ENCODE data around the gene FAM120AOS. TPM values are rescaled to one million over a fixed set of nuclear protein-coding genes. Genes with fewer than 3 reads are reported as not detected.
A peak's percentile ranks its signal among the peaks of the same experiment; 100 is the strongest.

FAM120AOS gene
- total RNA-seq, 2 donors from 2014 or later, result 34.8 to 38.8 TPM

GRCh38 chr9:93463638-93464248, 10.4 kb upstream of the FAM120AOS start:
- H3K36me3 Mint-ChIP-seq (ENCODE audit: low read depth), result peaks cover 4% of the 10 kb centered on the region
- no peaks in the 10 kb centered on the region for H3K9me3 ChIP-seq (ENCODE audit: control insufficient read depth, low read length, poor library complexity, severe bottlenecking)
- H3K4me3 Mint-ChIP-seq, result peak overlapping the region; percentile 19
- no peaks in the 10 kb centered on the region for H3K27me3 Mint-ChIP-seq
- peaks cover 67% of the 10 kb centered on the region for H3K4me1 Mint-ChIP-seq
- DNase-seq (no peak), ATAC-seq (peak; percentile 27)
- H3K27ac Mint-ChIP-seq, result peak overlapping the region; percentile 87

GRCh38 chr9:93461821-93462220, 8.4 kb upstream of the FAM120AOS start:
- ATAC-seq (no peak), DNase-seq (no peak)
- H3K4me1 Mint-ChIP-seq, result peaks cover 69% of the 10 kb centered on the region
- H3K27me3 Mint-ChIP-seq, result no peaks in the 10 kb centered on the region
- H3K9me3 ChIP-seq (ENCODE audit: control insufficient read depth, low read length, poor library complexity, severe bottlenecking), result no peaks in the 10 kb centered on the region
- H3K36me3 Mint-ChIP-seq (ENCODE audit: low read depth), result peaks cover 7% of the 10 kb centered on the region
- H3K4me3 Mint-ChIP-seq, result no peak overlapping the region
- H3K27ac Mint-ChIP-seq, result no peak overlapping the region

DNA sequence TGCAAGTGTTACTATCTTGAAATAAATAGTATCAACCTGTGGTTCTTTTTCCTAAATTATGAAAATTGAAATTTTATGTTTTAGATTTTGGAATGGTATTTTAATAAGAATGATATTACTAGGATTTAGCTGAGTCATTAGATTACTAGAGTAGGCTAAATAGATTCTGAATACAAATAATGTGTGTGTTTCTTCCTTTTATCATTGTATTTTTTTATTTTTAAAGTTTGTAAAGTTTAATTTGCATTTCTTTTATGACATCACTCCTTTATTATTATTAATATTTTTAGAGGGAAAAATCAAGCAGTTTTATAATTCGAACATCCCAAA, 8.0 kb upstream of the FAM120AOS start:
- Mint-ChIP-seq H3K36me3 (ENCODE audit: low read depth) (peaks cover 7% of the 10 kb centered on the region), H3K4me3 (no peak overlapping the region), H3K27ac (peak overlapping the region; percentile 49), H3K27me3 (no peaks in the 10 kb centered on the region), H3K4me1 (peaks cover 69% of the 10 kb centered on the region)
- DNase-seq (no peak), ATAC-seq (no peak)
- no peaks in the 10 kb centered on the region for H3K9me3 ChIP-seq (ENCODE audit: control insufficient read depth, low read length, poor library complexity, severe bottlenecking)

- ATAC-seq, result no peak
- Mint-ChIP-seq H3K4me1 (peaks cover 68% of the 10 kb centered on the region), H3K4me3 (no peak overlapping the region), H3K36me3 (ENCODE audit: low read depth) (peaks cover 7% of the 10 kb centered on the region), H3K27ac (peak overlapping the region; percentile 49), H3K27me3 (no peaks in the 10 kb centered on the region)
- DNase-seq, result no peak
- H3K9me3 ChIP-seq (ENCODE audit: control insufficient read depth, low read length, poor library complexity, severe bottlenecking), result no peaks in the 10 kb centered on the region
These were observed 7.5 kb upstream of the FAM120AOS start for GRCh38 chr9:93460689-93461413.

DNA sequence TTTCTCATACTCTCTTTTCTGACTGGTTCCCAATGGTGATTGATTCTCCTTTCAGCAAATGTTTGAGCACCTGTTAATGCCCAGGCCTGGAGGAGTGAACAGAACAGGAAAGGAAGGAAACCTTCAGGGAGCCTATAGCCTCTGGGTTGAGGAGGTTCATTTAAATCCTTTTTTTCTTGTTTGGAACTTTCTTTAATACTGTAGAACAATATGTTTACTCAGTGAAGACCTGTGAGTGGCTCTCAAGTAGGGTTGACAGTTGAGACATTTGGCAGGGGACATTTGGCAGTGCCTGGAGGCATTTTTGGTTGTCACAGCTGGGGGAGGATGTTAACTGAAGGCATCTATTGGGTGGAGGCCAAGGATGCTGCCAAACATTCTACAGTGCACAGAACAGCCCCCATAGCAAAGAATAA, 6.1 kb upstream of the FAM120AOS start:
- no peaks in the 10 kb centered on the region for H3K9me3 ChIP-seq (ENCODE audit: control insufficient read depth, low read length, poor library complexity, severe bottlenecking)
- DNase-seq (no peak), ATAC-seq (no peak)
- Mint-ChIP-seq H3K27me3 (no peaks in the 10 kb centered on the region), H3K36me3 (ENCODE audit: low read depth) (peaks cover 7% of the 10 kb centered on the region), H3K4me1 (peaks cover 58% of the 10 kb centered on the region), H3K4me3 (no peak overlapping the region), H3K27ac (peak overlapping the region; percentile 97)

DNA sequence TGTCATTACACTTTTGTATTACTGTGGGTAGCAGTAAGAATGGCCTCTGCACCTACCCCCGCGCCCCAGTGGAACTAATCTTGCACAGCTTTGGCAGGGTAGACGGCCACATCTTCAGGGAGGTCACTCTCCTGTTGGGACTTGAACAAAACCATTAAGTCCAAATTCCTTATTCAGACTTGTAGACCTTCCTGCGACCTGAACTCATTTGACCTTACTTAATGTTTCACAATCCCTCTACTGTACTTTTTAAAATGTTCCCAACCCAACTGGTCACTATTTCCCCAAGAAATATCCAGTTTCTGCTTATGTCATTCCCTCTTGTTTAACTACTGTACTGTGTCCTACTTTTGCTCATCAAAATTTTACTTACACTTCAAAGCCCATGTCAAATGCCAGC, 5.3 kb upstream of the FAM120AOS start:
- DNase-seq (no peak), ATAC-seq (no peak)
- peak overlapping the region; percentile 97 for H3K27ac Mint-ChIP-seq
- peaks cover 7% of the 10 kb centered on the region for H3K36me3 Mint-ChIP-seq (ENCODE audit: low read depth)
- H3K4me3 Mint-ChIP-seq, result no peak overlapping the region
- H3K27me3 Mint-ChIP-seq, result no peaks in the 10 kb centered on the region
- H3K9me3 ChIP-seq (ENCODE audit: control insufficient read depth, low read length, poor library complexity, severe bottlenecking), result no peaks in the 10 kb centered on the region
- H3K4me1 Mint-ChIP-seq, result peaks cover 59% of the 10 kb centered on the region

- H3K4me3 Mint-ChIP-seq, result no peak overlapping the region
- ATAC-seq, result no peak
- peaks cover 58% of the 10 kb centered on the region for H3K4me1 Mint-ChIP-seq
- H3K27me3 Mint-ChIP-seq, result no peaks in the 10 kb centered on the region
- no peak for DNase-seq
- H3K27ac Mint-ChIP-seq, result peak overlapping the region; percentile 97
- no peaks in the 10 kb centered on the region for H3K9me3 ChIP-seq (ENCODE audit: control insufficient read depth, low read length, poor library complexity, severe bottlenecking)
- peaks cover 11% of the 10 kb centered on the region for H3K36me3 Mint-ChIP-seq (ENCODE audit: low read depth)
These were observed 3.6 kb upstream of the FAM120AOS start for GRCh38 chr9:93457006-93457405.

DNA sequence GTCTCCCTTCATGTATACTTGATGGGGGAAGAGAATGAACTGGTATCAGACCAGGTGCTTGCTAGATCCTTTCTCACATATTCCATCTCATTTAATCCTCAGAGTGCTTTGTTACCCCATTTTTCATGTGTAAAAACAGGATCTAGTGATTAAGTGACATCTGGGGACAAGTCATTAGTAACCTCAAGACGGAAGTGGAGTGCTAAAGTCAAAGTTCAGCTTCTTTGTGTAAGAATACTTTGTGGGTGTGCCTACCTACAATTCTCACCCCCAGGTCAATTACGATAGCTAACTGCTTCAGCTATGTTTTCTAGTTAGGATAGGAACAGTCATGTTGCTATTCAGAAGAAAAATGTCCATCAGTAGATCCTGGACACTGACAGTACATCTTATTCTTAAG, 3.1 kb upstream of the FAM120AOS start:
- ATAC-seq (no peak), DNase-seq (no peak)
- H3K9me3 ChIP-seq (ENCODE audit: control insufficient read depth, low read length, poor library complexity, severe bottlenecking), result no peaks in the 10 kb centered on the region
- Mint-ChIP-seq H3K4me3 (peak overlapping the region; percentile 21), H3K27me3 (no peaks in the 10 kb centered on the region), H3K27ac (peak overlapping the region; percentile 97), H3K4me1 (peaks cover 58% of the 10 kb centered on the region), H3K36me3 (ENCODE audit: low read depth) (peaks cover 11% of the 10 kb centered on the region)

DNA sequence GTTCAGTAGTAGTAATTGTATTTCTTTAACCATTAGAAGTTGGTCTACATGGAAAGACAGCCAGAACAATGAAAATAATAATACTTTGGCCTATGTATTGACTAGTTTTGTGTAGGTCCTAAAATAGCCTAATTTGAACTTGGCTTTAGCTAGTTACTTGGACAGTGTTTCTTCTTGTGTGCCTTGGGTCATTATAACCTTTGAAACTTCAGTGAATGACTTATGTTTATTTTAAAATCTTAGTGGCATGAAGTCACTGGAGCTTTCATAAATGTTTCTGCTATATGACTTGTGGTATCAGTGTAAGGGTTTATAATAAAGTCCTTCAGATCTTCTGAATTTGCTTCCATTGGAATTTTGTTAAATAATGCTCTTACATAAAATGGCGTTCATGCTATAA, 2.6 kb upstream of the FAM120AOS start:
- Mint-ChIP-seq H3K4me3 (no peak overlapping the region), H3K27me3 (no peaks in the 10 kb centered on the region), H3K27ac (peak overlapping the region; percentile 97), H3K4me1 (peaks cover 57% of the 10 kb centered on the region), H3K36me3 (ENCODE audit: low read depth) (peaks cover 11% of the 10 kb centered on the region)
- no peaks in the 10 kb centered on the region for H3K9me3 ChIP-seq (ENCODE audit: control insufficient read depth, low read length, poor library complexity, severe bottlenecking)
- no peak for DNase-seq
- no peak for ATAC-seq

DNA sequence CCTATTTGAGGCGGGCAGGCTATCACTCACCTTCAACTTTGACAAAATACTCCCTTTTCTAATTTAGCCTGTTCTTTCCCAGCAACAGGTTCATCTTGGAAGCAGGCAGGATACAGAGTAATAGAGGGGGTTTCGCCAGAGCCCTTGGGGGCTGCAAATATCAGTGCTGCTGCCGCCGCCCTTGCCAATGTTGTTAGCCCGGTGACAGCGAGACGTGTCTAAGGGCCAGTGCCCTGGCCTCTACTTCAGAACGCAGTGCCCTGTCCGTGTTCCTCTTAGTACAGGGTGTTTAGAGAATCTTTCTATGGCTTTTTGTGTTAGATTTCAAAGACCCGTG, 703 bp downstream of the FAM120AOS start:
- H3K4me1 Mint-ChIP-seq, result peaks cover 37% of the 10 kb centered on the region
- no peak for ATAC-seq
- peaks cover 3% of the 10 kb centered on the region for H3K36me3 Mint-ChIP-seq (ENCODE audit: low read depth)
- no peaks in the 10 kb centered on the region for H3K9me3 ChIP-seq (ENCODE audit: control insufficient read depth, low read length, poor library complexity, severe bottlenecking)
- peak overlapping the region; percentile 99 for H3K4me3 Mint-ChIP-seq
- no peaks in the 10 kb centered on the region for H3K27me3 Mint-ChIP-seq
- DNase-seq, result no peak
- H3K27ac Mint-ChIP-seq, result peak overlapping the region; percentile 97

DNA sequence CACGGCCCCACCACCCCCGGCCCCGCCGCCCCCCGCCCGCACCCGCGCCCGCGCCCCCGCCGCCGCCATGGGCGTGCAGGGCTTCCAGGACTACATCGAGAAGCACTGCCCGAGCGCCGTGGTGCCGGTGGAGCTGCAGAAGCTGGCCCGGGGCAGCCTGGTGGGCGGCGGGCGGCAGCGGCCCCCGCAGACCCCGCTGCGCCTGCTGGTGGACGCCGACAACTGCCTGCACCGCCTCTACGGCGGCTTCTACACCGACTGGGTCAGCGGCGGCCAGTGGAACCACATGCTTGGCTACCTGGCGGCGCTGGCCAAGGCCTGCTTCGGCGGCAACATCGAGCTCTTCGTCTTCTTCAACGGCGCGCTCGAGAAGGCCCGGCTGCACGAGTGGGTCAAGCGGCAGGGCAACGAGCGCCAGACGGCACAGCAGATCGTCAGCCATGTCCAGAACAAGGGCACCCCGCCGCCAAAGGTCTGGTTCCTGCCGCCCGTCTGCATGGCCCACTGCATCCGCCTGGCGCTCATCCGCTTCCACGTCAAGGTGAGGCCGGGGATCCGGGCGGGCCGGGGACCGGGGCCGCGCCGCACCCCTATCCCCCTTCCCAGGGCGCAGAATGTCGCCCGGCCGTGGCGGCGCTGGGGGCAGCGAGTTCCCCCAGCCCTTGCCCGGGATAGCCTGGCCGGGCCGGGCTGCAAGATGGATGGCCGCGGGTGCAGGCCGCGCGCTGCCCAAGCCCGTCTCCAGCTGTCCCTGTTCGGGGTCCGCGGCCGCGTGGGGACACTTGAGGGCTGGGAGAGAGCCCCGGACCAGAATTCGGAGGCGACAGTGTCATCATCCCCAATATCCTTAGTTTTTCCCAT, 1.3 kb downstream of the FAM120AOS start:
- ATAC-seq (peak; percentile 0), DNase-seq (peak; percentile 24 to 37 (median 32))
- Mint-ChIP-seq H3K27me3 (no peaks in the 10 kb centered on the region), H3K4me1 (peaks cover 33% of the 10 kb centered on the region), H3K36me3 (ENCODE audit: low read depth) (peaks cover 8% of the 10 kb centered on the region), H3K4me3 (peak overlapping the region; percentile 99), H3K27ac (peak overlapping the region; percentile 97)
- no peaks in the 10 kb centered on the region for H3K9me3 ChIP-seq (ENCODE audit: control insufficient read depth, low read length, poor library complexity, severe bottlenecking)

DNA sequence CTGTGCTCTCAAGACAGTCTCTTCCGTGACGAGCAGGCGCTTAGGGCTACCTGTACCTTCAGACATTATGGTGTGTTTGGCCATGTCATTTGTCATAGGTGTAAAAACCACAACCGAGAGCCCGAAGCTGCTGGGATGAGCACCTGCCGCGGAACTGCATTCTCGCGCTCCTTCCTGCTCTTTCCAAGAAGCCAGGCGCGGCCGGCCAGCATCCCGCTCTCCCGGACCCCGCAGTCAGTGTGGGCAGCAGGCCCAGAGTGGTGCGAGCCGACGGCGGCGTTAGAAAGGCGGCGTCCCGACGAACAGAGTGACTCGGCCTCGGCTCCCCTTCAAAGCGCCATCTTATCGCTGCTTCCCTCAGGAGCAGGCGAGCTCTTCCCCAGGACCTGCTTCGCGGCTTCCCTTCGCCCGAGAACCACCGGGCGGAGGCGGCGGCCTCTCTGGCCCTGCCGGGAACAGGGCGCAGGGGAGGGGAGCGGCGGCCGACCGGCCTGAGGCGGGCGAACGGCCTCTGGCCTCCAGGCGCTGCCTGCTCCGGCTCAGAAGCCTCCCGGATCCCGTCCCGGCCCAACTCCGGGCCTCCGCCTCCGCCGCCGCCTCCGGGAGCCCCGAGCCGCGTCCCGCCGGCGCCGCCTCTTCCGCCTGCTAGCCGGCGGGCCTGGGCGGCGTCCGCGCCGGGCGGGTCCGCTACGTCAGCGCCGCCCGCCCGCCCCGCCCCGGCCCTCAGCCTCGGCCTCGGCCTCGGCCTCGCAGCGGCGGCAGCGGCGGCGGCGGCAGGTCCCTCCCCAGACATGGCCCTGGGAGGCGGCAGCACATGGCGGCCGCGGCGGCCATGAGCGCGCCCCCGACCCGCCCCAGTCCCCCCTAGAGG, 2.2 kb downstream of the FAM120AOS start, which contains the start of gene FAM120A:
Gene FAM120A, plus strand, starts transcription at position 741 of the 871 bp plus-strand sequence. CDS start 231 bp downstream, outside the sequence.
- H3K27me3 Mint-ChIP-seq, result no peaks in the 10 kb centered on the region
- H3K9me3 ChIP-seq (ENCODE audit: control insufficient read depth, low read length, poor library complexity, severe bottlenecking), result no peaks in the 10 kb centered on the region
- H3K27ac Mint-ChIP-seq, result peak within 1 kb of the TSS; percentile 97
- peaks cover 13% of the 10 kb centered on the region for H3K36me3 Mint-ChIP-seq (ENCODE audit: low read depth)
- ATAC-seq (peak; percentile 78), DNase-seq (peak; percentile 63 to 80 (median 76))
- peaks cover 25% of the 10 kb centered on the region for H3K4me1 Mint-ChIP-seq
- H3K4me3 Mint-ChIP-seq, result peak within 1 kb of the TSS; percentile 99

All from T-helper 17 cell (primary cell).